Smooth muscle cell (in vitro differentiated cells): ENCODE results near the gene ABL2. TPM values are rescaled to one million over a fixed set of nuclear protein-coding genes. Genes with fewer than 3 reads are reported as not detected.
"Not testable (repeated sequence)": the region's sequence is repeated elsewhere in the genome, so short reads cannot be mapped to it uniquely, and the experiment has no call there.

Source experiments
- DNase-seq: peaks from one replicate; lab custom pipeline; 2025; ENCODE audit not compliant: unreplicated experiment; lab: John Stamatoyannopoulos, UW
- H2AFZ ChIP-seq: fragments of 200-600 bp; sonication (generic); 2 replicates; pipeline ENCODE4 v1.6.0; 2016; ENCODE audit warnings: antibody characterized with exemption, low read depth, mild to moderate bottlenecking
- H3F3A ChIP-seq: fragments of 200-600 bp; sonication (generic); 2 replicates; pipeline ENCODE4 v1.6.0; 2017; ENCODE audit warnings: antibody characterized with exemption, low read depth
- H3K27ac ChIP-seq: fragments of 200-600 bp; sonication (generic); 2 replicates; pipeline ENCODE4 v1.5.1; 2016; ENCODE audit warnings: low read depth, mild to moderate bottlenecking
- H3K27me3 ChIP-seq: fragments of 200-600 bp; sonication (generic); 2 replicates; pipeline ENCODE4 v1.6.1; 2016; ENCODE audit warnings: low read depth, mild to moderate bottlenecking
- H3K36me3 ChIP-seq: fragments of 200-600 bp; sonication (generic); 2 replicates; pipeline ENCODE4 v1.5.1; 2016; ENCODE audit warnings: low read depth
- H3K4me1 ChIP-seq: fragments of 200-600 bp; sonication (generic); 2 replicates; pipeline ENCODE4 v1.5.1; 2016; ENCODE audit warnings: low read depth
- H3K4me2 ChIP-seq: fragments of 200-600 bp; sonication (generic); 2 replicates; pipeline ENCODE4 v1.6.0; 2016; ENCODE audit warnings: mild to moderate bottlenecking
- H3K4me3 ChIP-seq: fragments of 200-600 bp; sonication (generic); 2 replicates; pipeline ENCODE4 v1.5.1; 2016; ENCODE audit warnings: mild to moderate bottlenecking
- H3K79me2 ChIP-seq: fragments of 200-600 bp; sonication (generic); 2 replicates; pipeline ENCODE4 v1.6.0; 2016; ENCODE audit warnings: low read depth, mild to moderate bottlenecking
- H3K9ac ChIP-seq: fragments of 200-600 bp; sonication (generic); 2 replicates; pipeline ENCODE4 v1.6.0; 2016; ENCODE audit warnings: low read depth
- H3K9me3 ChIP-seq: fragments of 200-600 bp; sonication (generic); replicated peaks from 2 replicates; pipeline ENCODE4 v1.5.1; 2016; ENCODE audit warnings: low read depth
- H4K20me1 ChIP-seq: fragments of 200-600 bp; sonication (generic); 2 replicates; pipeline ENCODE4 v1.6.0; 2016; ENCODE audit warnings: low read depth
- CTCF ChIP-seq: fragments of 200-600 bp; sonication (generic); IDR thresholded peaks from 2 replicates; pipeline ENCODE4 v1.5.1; 2017; ENCODE audit warnings: borderline replicate concordance, mild to moderate bottlenecking, antibody characterized with exemption; ENCODE audit not compliant: insufficient read depth, poor library complexity, severe bottlenecking
- WGBS: methylation state at CpG from one replicate; pipeline ENCODE4 v1.1.7; 2016; ENCODE audit warnings: low lambda C conversion rate; 5-methylcytosine and 5-hydroxymethylcytosine counted together
- polyA plus RNA-seq: library from polyadenylated mRNA; unstranded; fragments of >200 nt; fragmentation: Nextera tagmentation; extraction: Ambion mirVana; gene quantifications from 2 replicates; pipeline ENCODE4 v1.2.1, GENCODE V29; 2016
- total RNA-seq: library from RNA; depleted of rRNA; stranded (reverse); fragments of >200 nt; gene quantifications from 2 replicates; pipeline ENCODE4 v1.2.3, GENCODE V29; 2014

The ABL2 gene
- total and polyA plus RNA-seq, 2 experiments from 2014 or later, result 16.5 to 56.5 TPM

DNA sequence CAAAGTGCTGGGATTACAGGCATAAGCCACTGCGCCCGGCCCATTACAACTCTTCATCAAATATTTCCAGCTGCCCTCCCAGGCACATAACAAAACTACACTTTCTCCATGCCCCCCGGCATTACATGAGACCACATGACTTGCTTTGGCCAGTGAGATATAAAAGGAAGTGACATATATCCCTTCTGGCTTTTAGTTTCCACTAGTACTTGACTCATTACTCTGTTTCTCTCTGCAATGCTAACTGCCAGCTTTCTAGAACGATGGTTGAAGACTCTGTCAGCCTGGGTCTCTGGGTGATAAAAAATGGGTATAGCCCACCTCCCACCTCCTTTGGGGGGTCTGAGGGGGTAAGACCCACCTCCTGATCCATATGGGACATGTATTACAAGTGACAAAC is 24.2 kb downstream of the ABL2 start:
- no peak for TF ChIP-seq CTCF
- H3K9ac ChIP-seq, result no peak overlapping the region
- H4K20me1 ChIP-seq, result peaks cover 73% of the 10 kb centered on the region
- no peak overlapping the region for H3K4me2 ChIP-seq
- H3F3A ChIP-seq, result no peaks in the 10 kb centered on the region
- H3K36me3 ChIP-seq, result no peaks in the 10 kb centered on the region
- no peak overlapping the region for H2AFZ ChIP-seq
- H3K79me2 ChIP-seq, result peaks cover 77% of the 10 kb centered on the region
- no peak for DNase-seq
- H3K27me3 ChIP-seq, result no peaks in the 10 kb centered on the region
- WGBS, result 96% methylated on average over 4 of the region's 4 CpGs
- H3K27ac ChIP-seq, result no peak overlapping the region
- H3K4me3 ChIP-seq, result no peak overlapping the region
- H3K9me3 ChIP-seq, result no peaks in the 10 kb centered on the region
- H3K4me1 ChIP-seq, result no peaks in the 10 kb centered on the region

GRCh38 chr1:179202161-179202560 is 27.3 kb downstream of the ABL2 start:
- DNase-seq, result no peak
- H3F3A ChIP-seq, result no peaks in the 10 kb centered on the region
- no peak for TF ChIP-seq CTCF
- peaks cover 49% of the 10 kb centered on the region for H4K20me1 ChIP-seq
- 95% methylated on average over 1 of the region's 1 CpG for WGBS
- H3K27ac ChIP-seq, result no peak overlapping the region
- H2AFZ ChIP-seq, result no peak overlapping the region
- no peaks in the 10 kb centered on the region for H3K9me3 ChIP-seq
- no peaks in the 10 kb centered on the region for H3K4me1 ChIP-seq
- H3K36me3 ChIP-seq, result no peaks in the 10 kb centered on the region
- H3K79me2 ChIP-seq, result peaks cover 62% of the 10 kb centered on the region
- no peaks in the 10 kb centered on the region for H3K27me3 ChIP-seq
- H3K4me2 ChIP-seq, result no peak overlapping the region
- H3K4me3 ChIP-seq, result no peak overlapping the region
- no peak overlapping the region for H3K9ac ChIP-seq

- Histone ChIP-seq H3K4me3 (no peak overlapping the region), H3K9me3 (no peaks in the 10 kb centered on the region), H3K9ac (no peak overlapping the region), H3K4me2 (no peak overlapping the region), H3K36me3 (no peaks in the 10 kb centered on the region), H3F3A (no peaks in the 10 kb centered on the region), H3K4me1 (no peaks in the 10 kb centered on the region), H4K20me1 (peaks cover 44% of the 10 kb centered on the region), H2AFZ (no peak overlapping the region), H3K27ac (no peak overlapping the region), H3K79me2 (peaks cover 54% of the 10 kb centered on the region), H3K27me3 (no peaks in the 10 kb centered on the region)
- 93% methylated on average over 2 of the region's 2 CpGs for WGBS
- no peak for DNase-seq
- TF ChIP-seq CTCF, result no peak
These were observed 28.9 kb downstream of the ABL2 start for GRCh38 chr1:179200586-179200985.

DNA sequence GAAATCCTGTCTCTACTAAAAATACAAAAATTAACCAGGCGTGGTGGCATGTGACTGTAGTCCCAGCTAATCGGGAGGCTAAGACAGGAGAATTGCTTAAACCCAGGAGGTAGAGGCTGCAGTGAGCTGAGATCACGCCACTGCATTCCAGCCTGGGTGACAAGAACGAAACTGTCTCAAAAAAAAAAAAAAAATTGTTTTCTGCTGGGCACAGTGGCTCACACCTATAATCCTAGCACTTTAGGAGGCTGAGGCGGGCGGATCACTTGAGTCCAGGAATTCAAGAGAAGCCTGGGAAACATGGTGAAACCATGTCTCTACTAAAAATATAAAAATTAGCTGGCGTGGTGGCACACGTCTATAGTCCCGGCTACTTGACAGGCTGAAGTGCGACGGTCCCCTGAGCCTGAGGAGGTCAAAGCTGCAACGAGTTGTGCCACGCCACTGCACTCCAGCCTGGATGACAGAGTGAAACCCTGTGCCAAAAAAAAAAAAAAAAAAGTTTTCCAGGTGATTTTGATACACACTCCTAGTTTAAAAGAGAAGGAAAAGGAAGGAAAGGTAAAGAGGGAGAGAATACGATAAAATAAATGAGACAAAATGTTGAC is 31.7 kb downstream of the ABL2 start:
- Histone ChIP-seq H3K4me2 (no peak overlapping the region), H3K79me2 (peaks cover 47% of the 10 kb centered on the region), H3K27ac (no peak overlapping the region), H3K9ac (no peak overlapping the region), H3K9me3 (no peaks in the 10 kb centered on the region), H3K36me3 (no peaks in the 10 kb centered on the region), H3K27me3 (no peaks in the 10 kb centered on the region), H3K4me1 (no peaks in the 10 kb centered on the region), H3K4me3 (no peak overlapping the region), H3F3A (no peaks in the 10 kb centered on the region), H2AFZ (no peak overlapping the region), H4K20me1 (peaks cover 30% of the 10 kb centered on the region)
- TF ChIP-seq CTCF, result no peak
- no peak for DNase-seq
- WGBS, result 95% methylated on average over 14 of the region's 14 CpGs

- not testable (repeated sequence) for H3K4me2 ChIP-seq, H3K36me3 ChIP-seq, H3K27ac ChIP-seq, H3K4me1 ChIP-seq, H2AFZ ChIP-seq, H3K9ac ChIP-seq, DNase-seq, H3K9me3 ChIP-seq, H3F3A ChIP-seq, H3K4me3 ChIP-seq, H3K27me3 ChIP-seq
- Histone ChIP-seq H4K20me1 (peaks cover 16% of the 10 kb centered on the region), H3K79me2 (peaks cover 53% of the 10 kb centered on the region)
- 92% methylated on average over 5 of the region's 5 CpGs for WGBS
These were observed 33.6 kb downstream of the ABL2 start for GRCh38 chr1:179195857-179196256.
